HEK293T (cell line): ENCODE measurements around the gene NQO1.
"Not testable (repeated sequence)": the region's sequence is repeated elsewhere in the genome, so short reads cannot be mapped to it uniquely, and the experiment has no call there.

Experiments used
- CTBP1 ChIP-seq: fragments of 450-650 bp; IDR thresholded peaks from 2 replicates; pipeline ENCODE4 v1.6.1; 2016; ENCODE audit warnings: borderline replicate concordance
- FOXA1 ChIP-seq: fragments of 450-650 bp; IDR thresholded peaks from 2 replicates; pipeline ENCODE4 v1.6.1; 2016; ENCODE audit warnings: mild to moderate bottlenecking
- FOXM1 ChIP-seq: fragments of 450-650 bp; IDR thresholded peaks from 2 replicates; pipeline ENCODE4 v1.6.1; 2017; ENCODE audit warnings: mild to moderate bottlenecking, borderline replicate concordance
- HDGF ChIP-seq: fragments of 450-650 bp; IDR thresholded peaks from 2 replicates; pipeline ENCODE4 v1.6.1; 2017; ENCODE audit warnings: antibody characterized with exemption, borderline replicate concordance
- SP1 ChIP-seq: fragments of 450-650 bp; IDR thresholded peaks from 2 replicates; pipeline ENCODE4 v1.6.1; 2017

DNA sequence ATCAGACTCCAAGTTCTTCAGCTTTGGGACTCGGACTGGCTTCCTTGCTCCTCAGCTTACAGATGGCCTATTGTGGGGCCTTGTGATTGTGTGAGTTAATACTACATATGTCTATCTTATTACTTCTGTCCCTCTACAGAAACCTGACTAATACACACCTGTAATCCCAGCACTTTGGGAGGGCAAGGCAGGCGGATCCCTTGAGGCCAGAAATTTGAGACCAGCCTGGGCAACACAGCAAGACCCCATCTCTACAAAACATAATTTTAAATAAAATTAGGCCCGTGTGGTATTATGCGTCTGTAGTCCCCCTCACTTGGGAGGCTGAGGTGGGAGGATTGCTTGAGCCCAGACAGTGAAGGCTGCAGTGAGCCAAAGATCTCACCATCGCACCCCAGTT, 4.9 kb upstream of the NQO1 start:
- not testable (repeated sequence) for TF ChIP-seq SP1, HDGF, FOXM1, CTBP1, FOXA1
